MCF 10A (cell line): ENCODE measurements around the gene PRKG1. TPM values are rescaled to one million over a fixed set of nuclear protein-coding genes. Genes with fewer than 3 reads are reported as not detected.

Experiments
- BruUV-seq: library from RNA; stranded (reverse); fragments of 400-500 nt; replicated peaks from 2 replicates; lab custom pipeline; 2021; lab: Mats Ljungman, UMichigan
- CTCF ChIA-PET: fragments of 300-600 bp; sonication (Branson Sonifier 250); formaldehyde crosslinking; extraction: SDS; loops from one replicate; lab custom pipeline; 2021; ENCODE audit warnings: antibody characterized with exemption, inconsistent platforms; lab: Yijun Ruan, JAX
- POLR2A ChIA-PET: fragments of 300-600, 350-650 bp; sonication (Branson Sonifier 250); formaldehyde crosslinking; extraction: SDS; loops from one replicate; lab custom pipeline; 2020; ENCODE audit warnings: antibody characterized with exemption, inconsistent platforms; lab: Yijun Ruan, JAX
- DNase-seq: peaks from one replicate; pipeline ENCODE4 v3.0.0-alpha.2; 2018; ENCODE audit not compliant: unreplicated experiment
- H3K27ac Mint-ChIP-seq: one replicate; pipeline ENCODE4 v1.8.0; 2022; ENCODE audit warnings: mild to moderate bottlenecking, low read depth, mixed read lengths; ENCODE audit not compliant: unreplicated experiment
- H3K27me3 Mint-ChIP-seq: one replicate; pipeline ENCODE4 v1.8.0; 2022; ENCODE audit warnings: mixed read lengths; ENCODE audit not compliant: insufficient read depth, unreplicated experiment
- H3K36me3 Mint-ChIP-seq: one replicate; pipeline ENCODE4 v1.8.0; 2022; ENCODE audit warnings: mild to moderate bottlenecking, moderate library complexity, mixed read lengths; ENCODE audit not compliant: insufficient read depth, unreplicated experiment
- H3K4me1 Mint-ChIP-seq: one replicate; pipeline ENCODE4 v1.8.0; 2022; ENCODE audit warnings: mixed read lengths; ENCODE audit not compliant: insufficient read depth, unreplicated experiment
- H3K4me3 Mint-ChIP-seq: one replicate; pipeline ENCODE4 v1.8.0; 2022; ENCODE audit warnings: mild to moderate bottlenecking, moderate library complexity, mixed read lengths; ENCODE audit not compliant: unreplicated experiment
- H3K9me3 Mint-ChIP-seq: one replicate; pipeline ENCODE4 v1.8.0; 2022; ENCODE audit warnings: mixed read lengths; ENCODE audit not compliant: unreplicated experiment
- intact Hi-C: fragments of 100-400 bp; cut with micrococcal nuclease; formaldehyde crosslinking; loops from 2 replicates; pipeline ENCODE4 v1.14.1; 2022
- total RNA-seq: library from RNA; stranded (reverse); gene quantifications from 2 replicates; pipeline ENCODE4 v1.2.3, GENCODE V29; 2022
- TF ChIP-seq, protein P1 (sequence below): fragments of 200-600 bp; IDR thresholded peaks from one replicate; pipeline ENCODE4 v1.8.0; 2022; ENCODE audit warnings: antibody characterized with exemption, mild to moderate bottlenecking; ENCODE audit not compliant: unreplicated experiment

PRKG1 gene
- total RNA-seq, 1 experiment from 2014 or later = 0.09 TPM

DNA sequence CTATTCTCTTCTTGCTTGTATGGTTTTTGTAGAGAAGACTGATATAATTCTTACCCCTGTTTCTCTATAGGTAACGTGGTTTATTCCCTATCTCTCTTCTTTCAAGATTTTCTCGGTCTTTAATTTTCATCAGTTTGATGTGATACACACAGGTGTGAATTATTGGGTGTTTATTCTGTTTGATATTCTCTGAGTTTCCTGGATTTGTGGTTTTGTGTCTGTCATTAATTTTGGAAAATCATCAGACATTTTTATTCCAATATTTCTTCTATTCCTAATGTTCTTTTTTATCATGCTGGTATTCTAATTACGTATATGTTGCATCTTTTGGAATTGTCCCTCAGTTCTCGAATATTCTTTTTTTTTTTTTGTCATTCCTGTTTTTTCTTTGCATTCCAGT is 850.1 kb downstream of the PRKG1 start:
- no peaks in the 10 kb centered on the region for H3K36me3 Mint-ChIP-seq
- ChIA-PET CTCF (no interaction called here), POLR2A (no interaction called here)
- intact Hi-C loops = no loop called here
- no peak overlapping the region for H3K4me3 Mint-ChIP-seq
- no peak overlapping the region for H3K27ac Mint-ChIP-seq
- no TSS peak for BruUV-seq
- no peaks in the 10 kb centered on the region for H3K4me1 Mint-ChIP-seq
- DNase-seq = no peak
- H3K27me3 Mint-ChIP-seq = peaks cover 32% of the 10 kb centered on the region
- TF ChIP-seq, protein P1, sequence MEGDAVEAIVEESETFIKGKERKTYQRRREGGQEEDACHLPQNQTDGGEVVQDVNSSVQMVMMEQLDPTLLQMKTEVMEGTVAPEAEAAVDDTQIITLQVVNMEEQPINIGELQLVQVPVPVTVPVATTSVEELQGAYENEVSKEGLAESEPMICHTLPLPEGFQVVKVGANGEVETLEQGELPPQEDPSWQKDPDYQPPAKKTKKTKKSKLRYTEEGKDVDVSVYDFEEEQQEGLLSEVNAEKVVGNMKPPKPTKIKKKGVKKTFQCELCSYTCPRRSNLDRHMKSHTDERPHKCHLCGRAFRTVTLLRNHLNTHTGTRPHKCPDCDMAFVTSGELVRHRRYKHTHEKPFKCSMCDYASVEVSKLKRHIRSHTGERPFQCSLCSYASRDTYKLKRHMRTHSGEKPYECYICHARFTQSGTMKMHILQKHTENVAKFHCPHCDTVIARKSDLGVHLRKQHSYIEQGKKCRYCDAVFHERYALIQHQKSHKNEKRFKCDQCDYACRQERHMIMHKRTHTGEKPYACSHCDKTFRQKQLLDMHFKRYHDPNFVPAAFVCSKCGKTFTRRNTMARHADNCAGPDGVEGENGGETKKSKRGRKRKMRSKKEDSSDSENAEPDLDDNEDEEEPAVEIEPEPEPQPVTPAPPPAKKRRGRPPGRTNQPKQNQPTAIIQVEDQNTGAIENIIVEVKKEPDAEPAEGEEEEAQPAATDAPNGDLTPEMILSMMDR = no peak
- H3K9me3 Mint-ChIP-seq = no peaks in the 10 kb centered on the region

DNA sequence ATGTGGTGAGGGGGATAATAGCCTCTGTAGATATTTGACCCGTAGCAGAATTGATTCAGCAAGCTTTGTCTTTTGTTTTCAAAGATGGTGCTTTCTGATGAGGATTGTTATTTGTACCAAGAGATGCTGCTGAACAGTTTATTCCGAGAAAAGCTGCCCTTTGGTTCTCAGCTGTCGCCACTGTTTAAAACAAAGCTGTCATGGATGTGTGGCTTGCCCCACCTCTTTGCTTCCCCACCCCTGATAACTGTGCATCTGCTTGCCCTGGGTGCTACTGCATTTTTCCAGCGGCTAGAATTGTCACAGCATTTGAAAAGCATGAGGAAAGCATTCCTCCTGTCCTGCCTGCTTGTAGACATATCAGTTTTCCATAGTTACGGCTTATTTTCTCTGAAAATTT is 852.0 kb downstream of the PRKG1 start:
- intact Hi-C loops = no loop called here
- ChIA-PET POLR2A (no interaction called here), CTCF (no interaction called here)
- no peak overlapping the region for H3K4me3 Mint-ChIP-seq
- DNase-seq = no peak
- no peak overlapping the region for H3K27ac Mint-ChIP-seq
- H3K36me3 Mint-ChIP-seq = no peaks in the 10 kb centered on the region
- no peaks in the 10 kb centered on the region for H3K4me1 Mint-ChIP-seq
- no TSS peak for BruUV-seq
- H3K27me3 Mint-ChIP-seq = peaks cover 42% of the 10 kb centered on the region
- TF ChIP-seq, protein P1 = no peak
- no peaks in the 10 kb centered on the region for H3K9me3 Mint-ChIP-seq

DNA sequence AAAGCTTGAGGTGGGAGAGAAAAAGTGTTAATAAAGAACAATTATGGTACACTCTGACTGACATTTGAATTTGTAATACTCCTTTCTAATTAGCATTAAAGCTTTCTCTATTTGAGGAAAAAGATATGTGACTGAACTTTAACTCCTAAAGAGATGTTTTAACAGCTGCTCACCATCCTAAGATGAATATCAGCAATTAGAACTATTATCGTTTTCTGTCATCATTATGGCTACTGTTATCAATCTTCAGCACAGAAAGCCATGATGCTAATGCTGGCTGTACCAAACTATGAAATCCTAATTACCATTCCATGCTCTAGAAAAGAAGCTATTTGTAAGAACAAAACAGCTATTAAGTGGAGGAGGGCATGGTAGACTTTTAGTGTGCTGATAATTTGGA is 853.9 kb downstream of the PRKG1 start:
- Mint-ChIP-seq H3K9me3 (no peaks in the 10 kb centered on the region), H3K27me3 (peaks cover 44% of the 10 kb centered on the region), H3K4me3 (no peak overlapping the region), H3K4me1 (no peaks in the 10 kb centered on the region), H3K36me3 (no peaks in the 10 kb centered on the region), H3K27ac (no peak overlapping the region)
- intact Hi-C loops = no loop called here
- ChIA-PET CTCF (interaction anchor here (0.7 kb wide), 1 partner anchor 86 kb away, joined by 3 read pairs; no protein-coding TSS in a partner anchor), POLR2A (no interaction called here)
- TF ChIP-seq, protein P1 = no peak
- no TSS peak for BruUV-seq
- DNase-seq = no peak

DNA sequence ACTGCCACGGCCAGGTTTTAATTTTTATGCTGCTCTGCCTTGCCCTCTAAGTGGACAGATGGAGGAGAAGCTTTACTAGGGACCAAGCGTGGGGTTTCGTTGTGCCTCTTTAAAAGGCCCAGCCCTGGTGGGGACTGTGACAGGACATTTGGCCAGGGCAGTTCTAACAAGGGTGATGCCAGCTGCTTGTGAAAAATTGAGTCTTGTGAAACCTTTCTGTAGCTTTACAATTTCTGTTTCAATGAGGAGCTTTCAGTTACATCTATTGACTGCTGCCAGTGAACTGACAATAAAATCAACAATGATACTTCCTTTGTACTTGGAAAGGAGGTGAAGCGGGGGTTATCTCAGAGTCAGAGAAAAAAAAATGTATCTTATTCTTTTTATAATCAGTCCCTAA is 858.2 kb downstream of the PRKG1 start:
- CTCF ChIA-PET = interaction anchor here (0.6 to 0.7 kb wide), 3 partner anchors 163 to 513 kb away, joined by 3 to 7 read pairs (median 3); no protein-coding TSS in a partner anchor
- TF ChIP-seq, protein P1 = no peak
- POLR2A ChIA-PET = no interaction called here

More for the DNA sequence above, 858.2 kb downstream of the PRKG1 start:
- H3K27ac Mint-ChIP-seq = no peak overlapping the region
- intact Hi-C loops = no loop called here
- H3K4me1 Mint-ChIP-seq = no peaks in the 10 kb centered on the region
- H3K4me3 Mint-ChIP-seq = no peak overlapping the region
- no peak for DNase-seq
- no TSS peak for BruUV-seq
- no peaks in the 10 kb centered on the region for H3K36me3 Mint-ChIP-seq
- H3K27me3 Mint-ChIP-seq = peaks cover 41% of the 10 kb centered on the region
- H3K9me3 Mint-ChIP-seq = no peaks in the 10 kb centered on the region
